H1 (cell line): ENCODE results near the gene ITGB5. TPM values are rescaled to one million over a fixed set of nuclear protein-coding genes. Genes with fewer than 3 reads are reported as not detected.

Source experiments
- ASH2L ChIP-seq: fragments of 200-600, 300-600 bp; sonication (generic); IDR thresholded peaks from one replicate; pipeline ENCODE4 v1.7.1; 2017; ENCODE audit warnings: low read length
- CBX5 ChIP-seq: fragments of 300-800, 300-1000 bp; sonication (generic); IDR thresholded peaks from 2 replicates; pipeline ENCODE4 v1.7.1; 2016; ENCODE audit warnings: antibody characterized with exemption, low read length, low read depth
- CHD7 ChIP-seq: fragments of 300-600 bp; sonication (generic); IDR thresholded peaks from 2 replicates; pipeline ENCODE4 v1.7.1; 2012; ENCODE audit warnings: low read length, moderate library complexity, mild to moderate bottlenecking, inconsistent platforms; ENCODE audit not compliant: insufficient replicate concordance
- CTCF ChIP-seq, 3 experiments: IDR thresholded peaks; 1 replicate in 2 of 3; 2 replicates in 1 of 3; pipeline versions ENCODE4 v1.5.1 to v1.6.1; 2011; ENCODE audit warnings: low read length in 3 of 3, mild to moderate bottlenecking in 3 of 3, inconsistent platforms in 2 of 3, low read depth in 1 of 3, moderate library complexity in 1 of 3; ENCODE audit not compliant: insufficient read depth in 1 of 3; ENCODE audit errors: control extremely low read depth in 1 of 3
- E2F6 ChIP-seq: IDR thresholded peaks from 2 replicates; pipeline ENCODE4 v1.6.1; 2012; ENCODE audit warnings: inconsistent platforms
- PHF8 ChIP-seq: fragments of 200-600 bp; sonication (generic); conservative IDR thresholded peaks from 2 replicates; pipeline ENCODE4 v1.7.1; 2012; ENCODE audit warnings: low read depth, mild to moderate bottlenecking, inconsistent platforms, low read length, moderate library complexity
- RBBP5 ChIP-seq: IDR thresholded peaks from 2 replicates; pipeline ENCODE4 v1.7.1; 2012; ENCODE audit warnings: low read depth, mild to moderate bottlenecking, inconsistent platforms, low read length, moderate library complexity, borderline replicate concordance
- SAP30 ChIP-seq: fragments of 300-600 bp; sonication (generic); IDR thresholded peaks from 2 replicates; pipeline ENCODE4 v1.7.1; 2012; ENCODE audit warnings: low read length, moderate library complexity, mild to moderate bottlenecking, inconsistent platforms; ENCODE audit not compliant: insufficient read depth, insufficient replicate concordance
- polyA plus RNA-seq, 7 experiments: library from polyadenylated mRNA; depleted of rRNA in 3 of 7; stranded (reverse) in 5 of 7; unstranded in 2 of 7; fragments of >200 nt in 5 of 7; fragments of 200-250 nt in 2 of 7; gene quantifications; 1 replicate in 5 of 7; 2 replicates in 1 of 7; 4 replicates in 1 of 7; pipeline versions ENCODE4 v1.2.1 to v1.2.3, GENCODE V29; 2011 to 2013; ENCODE audit warnings: missing spikeins in 2 of 7, mixed read lengths in 2 of 7
- total RNA-seq: library from RNA; stranded (reverse); fragmentation: NEBNext Ultra II Directional; extraction: Animal tissue kit (Norgen Biotek cat#: 25700); gene quantifications from 2 replicates; pipeline ENCODE4 v1.2.1, GENCODE V29; 2021

ITGB5 gene
- total and polyA plus RNA-seq, 2 of the 8 experiments (the other 6 are each of a cell fraction or from before 2014, with no cell fraction given), result 101 to 268 TPM

- TF ChIP-seq CHD7, result no peak
- TF ChIP-seq E2F6, result no peak
- no peak for TF ChIP-seq RBBP5
- no peak for TF ChIP-seq SAP30
- TF ChIP-seq PHF8, result no peak
- TF ChIP-seq CBX5, result no peak
- no peak for TF ChIP-seq CTCF (IDR thresholded peaks at IDR 0.05; ENCODE audit: control extremely low read depth in 1 of 3, insufficient read depth in 1 of 3, low read depth in 1 of 3, low read length in 3 of 3)
- TF ChIP-seq ASH2L, result no peak
These were observed 30.5 kb downstream of the ITGB5 start (continued) for GRCh38 chr3:124856677-124857076.
